GM23338 (cell line): ENCODE measurements around the gene CCDC149. TPM values are rescaled to one million over a fixed set of nuclear protein-coding genes. Genes with fewer than 3 reads are reported as not detected.

Source experiments
- ATAC-seq: fragments of 200-7000 bp; cut with Tn5 transposase; 3 replicates; pipeline ENCODE4 v1.9.1; 2020
- DNase-seq: peaks from one replicate; pipeline ENCODE4 v3.0.0-alpha.2; 2015; ENCODE audit warnings: low spot score
- H2AFZ ChIP-seq: fragments of 200-600 bp; sonication (generic); 2 replicates; pipeline ENCODE4 v1.8.0; 2016; ENCODE audit warnings: antibody characterized with exemption, mild to moderate bottlenecking, moderate library complexity
- H3F3A ChIP-seq: fragments of 200-600 bp; sonication (generic); replicated peaks from 2 replicates; pipeline ENCODE4 v1.8.0; 2017; ENCODE audit warnings: antibody characterized with exemption, mixed run types, low read depth
- H3K27ac ChIP-seq: fragments of 200-600 bp; sonication (generic); 2 replicates; pipeline ENCODE4 v1.6.1; 2016; ENCODE audit warnings: low read depth
- H3K27me3 ChIP-seq: fragments of 200-600 bp; sonication (generic); 2 replicates; pipeline ENCODE4 v1.8.0; 2016; ENCODE audit warnings: mild to moderate bottlenecking, mixed run types, moderate library complexity; ENCODE audit not compliant: insufficient read depth
- H3K36me3 ChIP-seq: fragments of 200-600 bp; sonication (generic); 2 replicates; pipeline ENCODE4 v1.8.0; 2016; ENCODE audit warnings: mild to moderate bottlenecking; ENCODE audit not compliant: insufficient read depth
- H3K4me1 ChIP-seq: fragments of 200-600 bp; sonication (generic); 2 replicates; pipeline ENCODE4 v1.8.0; 2016; ENCODE audit warnings: mild to moderate bottlenecking, moderate library complexity; ENCODE audit not compliant: insufficient read depth
- H3K4me2 ChIP-seq: fragments of 200-600 bp; sonication (generic); 2 replicates; pipeline ENCODE4 v1.7.1; 2017; ENCODE audit warnings: mixed run types
- H3K4me3 ChIP-seq: fragments of 200-600 bp; sonication (generic); 2 replicates; pipeline ENCODE4 v1.6.1; 2016; ENCODE audit warnings: mixed run types
- H3K79me2 ChIP-seq: fragments of 200-600 bp; sonication (generic); replicated peaks from 2 replicates; pipeline ENCODE4 v1.8.0; 2017; ENCODE audit warnings: mild to moderate bottlenecking; ENCODE audit not compliant: insufficient read depth
- H3K9me2 ChIP-seq: fragments of 200-600 bp; sonication (generic); 2 replicates; pipeline ENCODE4 v1.8.0; 2017; ENCODE audit not compliant: insufficient read depth
- H4K20me1 ChIP-seq: fragments of 200-600 bp; sonication (generic); replicated peaks from 2 replicates; pipeline ENCODE4 v1.8.0; 2017; ENCODE audit warnings: mild to moderate bottlenecking; ENCODE audit not compliant: insufficient read depth
- H3K27ac Mint-ChIP-seq: 2 replicates; pipeline ENCODE4 v1.8.0; 2020; ENCODE audit warnings: inconsistent platforms, mild to moderate bottlenecking, moderate library complexity, mixed read lengths
- H3K27me3 Mint-ChIP-seq: 3 replicates; pipeline ENCODE4 v1.8.0; 2022; ENCODE audit warnings: low read depth, mild to moderate bottlenecking, moderate library complexity, mixed read lengths, inconsistent platforms; ENCODE audit not compliant: insufficient read depth, poor library complexity
- H3K36me3 Mint-ChIP-seq: 3 replicates; pipeline ENCODE4 v1.8.0; 2021; ENCODE audit warnings: low read depth, mild to moderate bottlenecking, inconsistent platforms, moderate library complexity, mixed read lengths
- H3K4me1 Mint-ChIP-seq: 3 replicates; pipeline ENCODE4 v1.8.0; 2020; ENCODE audit warnings: mild to moderate bottlenecking, inconsistent platforms, mixed read lengths
- H3K4me3 Mint-ChIP-seq: 3 replicates; pipeline ENCODE4 v1.8.0; 2021; ENCODE audit warnings: moderate library complexity, mild to moderate bottlenecking, inconsistent platforms, mixed read lengths
- H3K9me3 Mint-ChIP-seq: 3 replicates; pipeline ENCODE4 v1.8.0; 2020; ENCODE audit warnings: moderate library complexity, mild to moderate bottlenecking, inconsistent platforms, mixed read lengths
- CREB1 ChIP-seq: fragments of 250-450 bp; sonication (Bioruptor Pico); IDR thresholded peaks from 2 replicates; pipeline ENCODE4 v1.5.0; 2020; ENCODE audit warnings: low read depth, mild to moderate bottlenecking, moderate library complexity
- EZH2 ChIP-seq: fragments of 200-600 bp; sonication (generic); IDR thresholded peaks from one replicate; pipeline ENCODE4 v1.8.0; 2017; ENCODE audit warnings: antibody characterized with exemption, mild to moderate bottlenecking, low read depth; ENCODE audit not compliant: unreplicated experiment
- EZH2phosphoT487 ChIP-seq: fragments of 200-600 bp; sonication (generic); IDR thresholded peaks from one replicate; pipeline ENCODE4 v1.8.1; 2018; ENCODE audit warnings: antibody characterized with exemption; ENCODE audit not compliant: unreplicated experiment
- JUNB ChIP-seq: IDR thresholded peaks from one replicate; pipeline ENCODE4 v1.6.1; 2016; ENCODE audit warnings: antibody characterized with exemption; ENCODE audit not compliant: unreplicated experiment
- NANOG ChIP-seq: IDR thresholded peaks from 2 replicates; pipeline ENCODE4 v1.6.1; 2016; ENCODE audit warnings: antibody characterized with exemption, borderline replicate concordance
- POLR2AphosphoS5 ChIP-seq: IDR thresholded peaks from 2 replicates; pipeline ENCODE4 v1.6.1; 2016; ENCODE audit warnings: antibody characterized with exemption, low read depth
- STAT1 ChIP-seq: IDR thresholded peaks from one replicate; pipeline ENCODE4 v1.6.1; 2016; ENCODE audit warnings: antibody characterized with exemption; ENCODE audit not compliant: unreplicated experiment
- ZNF114 ChIP-seq: fragments of 250-450 bp; sonication (Bioruptor Pico); IDR thresholded peaks from 2 replicates; pipeline ENCODE4 v1.5.0; 2020; ENCODE audit warnings: mild to moderate bottlenecking, moderate library complexity
- ZNF331 ChIP-seq: fragments of 250-450 bp; sonication (Bioruptor Pico); IDR thresholded peaks from 2 replicates; pipeline ENCODE4 v1.5.0; 2020; ENCODE audit warnings: low read depth, mild to moderate bottlenecking, moderate library complexity
- polyA plus RNA-seq: library from polyadenylated mRNA; unstranded; fragments of >200 nt; fragmentation: Nextera tagmentation; extraction: Ambion mirVana; gene quantifications from 2 replicates; pipeline ENCODE4 v1.2.1, GENCODE V29; 2016
- total RNA-seq: library from RNA; depleted of rRNA; stranded (reverse); fragments of >200 nt; shearing (Covaris generic); gene quantifications from 2 replicates; pipeline ENCODE4 v1.2.3, GENCODE V29; 2014
- TF ChIP-seq, protein P1 (sequence below), 2 experiments: fragments of 200-600 bp in 1 of 2; sonication (generic) in 1 of 2; conservative IDR thresholded peaks; 2 replicates each; pipeline versions ENCODE4 v1.5.1 to v1.6.1; 2016 to 2017; ENCODE audit warnings: antibody characterized with exemption in 2 of 2, low read depth in 2 of 2, mild to moderate bottlenecking in 2 of 2, moderate library complexity in 1 of 2
- TF ChIP-seq, protein P2 (sequence below): fragments of 250-450 bp; sonication (Bioruptor Pico); IDR thresholded peaks from 2 replicates; pipeline ENCODE4 v1.5.0; 2020; ENCODE audit warnings: mild to moderate bottlenecking, moderate library complexity
- TF ChIP-seq, protein P3 (sequence below): IDR thresholded peaks from 2 replicates; pipeline ENCODE4 v1.6.1; 2016; ENCODE audit warnings: antibody characterized with exemption
- TF ChIP-seq, protein P4 (sequence below): IDR thresholded peaks from one replicate; pipeline ENCODE4 v1.6.1; 2018; ENCODE audit warnings: antibody characterized with exemption; ENCODE audit not compliant: unreplicated experiment

CCDC149 gene
- total and polyA plus RNA-seq, 2 experiments from 2014 or later = 2.6 to 6.4 TPM

DNA sequence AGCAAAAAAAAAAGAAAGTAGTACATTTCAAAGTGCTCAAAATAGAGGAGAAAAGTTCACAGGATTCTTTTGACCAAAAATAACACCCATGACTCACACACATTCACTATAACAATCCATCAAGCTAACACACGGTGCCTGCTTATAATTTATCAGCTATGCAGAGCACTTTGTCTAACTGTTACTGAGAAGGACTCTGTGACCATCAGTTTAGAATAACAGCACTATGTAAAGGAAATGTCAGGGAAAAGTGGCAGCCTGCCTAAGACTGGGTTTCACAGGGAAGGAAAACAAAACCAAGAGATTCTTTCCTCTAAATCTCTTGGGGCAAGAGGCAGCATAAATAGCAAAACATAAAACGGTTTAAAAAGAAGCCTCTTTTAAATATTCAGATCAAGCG, 54.8 kb downstream of the CCDC149 start:
- Histone ChIP-seq H3K27me3 (no peaks in the 10 kb centered on the region), H2AFZ (no peak overlapping the region), H4K20me1 (0 out of 2 replicates have a peak, but pooled peaks cover 2% of the 10 kb centered on the region), H3K4me3 (no peak overlapping the region), H3K4me1 (no peaks in the 10 kb centered on the region), H3K9me2 (no peaks in the 10 kb centered on the region; the same call in 1 of the 2 replicates), H3K36me3 (peaks cover 4% of the 10 kb centered on the region; the same call in 1 of the 2 replicates), H3K27ac (no peak overlapping the region), H3K79me2 (no peaks in the 10 kb centered on the region), H3K4me2 (no peak overlapping the region), H3F3A (no peaks in the 10 kb centered on the region)
- ATAC-seq = no peak
- no peak for DNase-seq
- Mint-ChIP-seq H3K9me3 (peaks cover 17% of the 10 kb centered on the region), H3K27ac (no peak overlapping the region), H3K4me3 (no peak overlapping the region), H3K36me3 (peaks cover 17% of the 10 kb centered on the region; the same call in 2 of the 3 replicates), H3K27me3 (peaks cover 4% of the 10 kb centered on the region), H3K4me1 (peaks cover 11% of the 10 kb centered on the region; the same call in 1 of the 3 replicates)
- TF ChIP-seq EZH2phosphoT487 (no peak), CREB1 (no peak), JUNB (no peak), STAT1 (no peak), EZH2 (no peak), NANOG (no peak), ZNF114 (no peak), ZNF331 (CRISPR knock-in tag) (no peak), POLR2AphosphoS5 (no peak)
- TF ChIP-seq, protein P1, sequence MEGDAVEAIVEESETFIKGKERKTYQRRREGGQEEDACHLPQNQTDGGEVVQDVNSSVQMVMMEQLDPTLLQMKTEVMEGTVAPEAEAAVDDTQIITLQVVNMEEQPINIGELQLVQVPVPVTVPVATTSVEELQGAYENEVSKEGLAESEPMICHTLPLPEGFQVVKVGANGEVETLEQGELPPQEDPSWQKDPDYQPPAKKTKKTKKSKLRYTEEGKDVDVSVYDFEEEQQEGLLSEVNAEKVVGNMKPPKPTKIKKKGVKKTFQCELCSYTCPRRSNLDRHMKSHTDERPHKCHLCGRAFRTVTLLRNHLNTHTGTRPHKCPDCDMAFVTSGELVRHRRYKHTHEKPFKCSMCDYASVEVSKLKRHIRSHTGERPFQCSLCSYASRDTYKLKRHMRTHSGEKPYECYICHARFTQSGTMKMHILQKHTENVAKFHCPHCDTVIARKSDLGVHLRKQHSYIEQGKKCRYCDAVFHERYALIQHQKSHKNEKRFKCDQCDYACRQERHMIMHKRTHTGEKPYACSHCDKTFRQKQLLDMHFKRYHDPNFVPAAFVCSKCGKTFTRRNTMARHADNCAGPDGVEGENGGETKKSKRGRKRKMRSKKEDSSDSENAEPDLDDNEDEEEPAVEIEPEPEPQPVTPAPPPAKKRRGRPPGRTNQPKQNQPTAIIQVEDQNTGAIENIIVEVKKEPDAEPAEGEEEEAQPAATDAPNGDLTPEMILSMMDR (conservative IDR thresholded peaks at IDR 0.05; ENCODE audit: low read depth in 2 of 2) = no peak
- TF ChIP-seq, protein P2, sequence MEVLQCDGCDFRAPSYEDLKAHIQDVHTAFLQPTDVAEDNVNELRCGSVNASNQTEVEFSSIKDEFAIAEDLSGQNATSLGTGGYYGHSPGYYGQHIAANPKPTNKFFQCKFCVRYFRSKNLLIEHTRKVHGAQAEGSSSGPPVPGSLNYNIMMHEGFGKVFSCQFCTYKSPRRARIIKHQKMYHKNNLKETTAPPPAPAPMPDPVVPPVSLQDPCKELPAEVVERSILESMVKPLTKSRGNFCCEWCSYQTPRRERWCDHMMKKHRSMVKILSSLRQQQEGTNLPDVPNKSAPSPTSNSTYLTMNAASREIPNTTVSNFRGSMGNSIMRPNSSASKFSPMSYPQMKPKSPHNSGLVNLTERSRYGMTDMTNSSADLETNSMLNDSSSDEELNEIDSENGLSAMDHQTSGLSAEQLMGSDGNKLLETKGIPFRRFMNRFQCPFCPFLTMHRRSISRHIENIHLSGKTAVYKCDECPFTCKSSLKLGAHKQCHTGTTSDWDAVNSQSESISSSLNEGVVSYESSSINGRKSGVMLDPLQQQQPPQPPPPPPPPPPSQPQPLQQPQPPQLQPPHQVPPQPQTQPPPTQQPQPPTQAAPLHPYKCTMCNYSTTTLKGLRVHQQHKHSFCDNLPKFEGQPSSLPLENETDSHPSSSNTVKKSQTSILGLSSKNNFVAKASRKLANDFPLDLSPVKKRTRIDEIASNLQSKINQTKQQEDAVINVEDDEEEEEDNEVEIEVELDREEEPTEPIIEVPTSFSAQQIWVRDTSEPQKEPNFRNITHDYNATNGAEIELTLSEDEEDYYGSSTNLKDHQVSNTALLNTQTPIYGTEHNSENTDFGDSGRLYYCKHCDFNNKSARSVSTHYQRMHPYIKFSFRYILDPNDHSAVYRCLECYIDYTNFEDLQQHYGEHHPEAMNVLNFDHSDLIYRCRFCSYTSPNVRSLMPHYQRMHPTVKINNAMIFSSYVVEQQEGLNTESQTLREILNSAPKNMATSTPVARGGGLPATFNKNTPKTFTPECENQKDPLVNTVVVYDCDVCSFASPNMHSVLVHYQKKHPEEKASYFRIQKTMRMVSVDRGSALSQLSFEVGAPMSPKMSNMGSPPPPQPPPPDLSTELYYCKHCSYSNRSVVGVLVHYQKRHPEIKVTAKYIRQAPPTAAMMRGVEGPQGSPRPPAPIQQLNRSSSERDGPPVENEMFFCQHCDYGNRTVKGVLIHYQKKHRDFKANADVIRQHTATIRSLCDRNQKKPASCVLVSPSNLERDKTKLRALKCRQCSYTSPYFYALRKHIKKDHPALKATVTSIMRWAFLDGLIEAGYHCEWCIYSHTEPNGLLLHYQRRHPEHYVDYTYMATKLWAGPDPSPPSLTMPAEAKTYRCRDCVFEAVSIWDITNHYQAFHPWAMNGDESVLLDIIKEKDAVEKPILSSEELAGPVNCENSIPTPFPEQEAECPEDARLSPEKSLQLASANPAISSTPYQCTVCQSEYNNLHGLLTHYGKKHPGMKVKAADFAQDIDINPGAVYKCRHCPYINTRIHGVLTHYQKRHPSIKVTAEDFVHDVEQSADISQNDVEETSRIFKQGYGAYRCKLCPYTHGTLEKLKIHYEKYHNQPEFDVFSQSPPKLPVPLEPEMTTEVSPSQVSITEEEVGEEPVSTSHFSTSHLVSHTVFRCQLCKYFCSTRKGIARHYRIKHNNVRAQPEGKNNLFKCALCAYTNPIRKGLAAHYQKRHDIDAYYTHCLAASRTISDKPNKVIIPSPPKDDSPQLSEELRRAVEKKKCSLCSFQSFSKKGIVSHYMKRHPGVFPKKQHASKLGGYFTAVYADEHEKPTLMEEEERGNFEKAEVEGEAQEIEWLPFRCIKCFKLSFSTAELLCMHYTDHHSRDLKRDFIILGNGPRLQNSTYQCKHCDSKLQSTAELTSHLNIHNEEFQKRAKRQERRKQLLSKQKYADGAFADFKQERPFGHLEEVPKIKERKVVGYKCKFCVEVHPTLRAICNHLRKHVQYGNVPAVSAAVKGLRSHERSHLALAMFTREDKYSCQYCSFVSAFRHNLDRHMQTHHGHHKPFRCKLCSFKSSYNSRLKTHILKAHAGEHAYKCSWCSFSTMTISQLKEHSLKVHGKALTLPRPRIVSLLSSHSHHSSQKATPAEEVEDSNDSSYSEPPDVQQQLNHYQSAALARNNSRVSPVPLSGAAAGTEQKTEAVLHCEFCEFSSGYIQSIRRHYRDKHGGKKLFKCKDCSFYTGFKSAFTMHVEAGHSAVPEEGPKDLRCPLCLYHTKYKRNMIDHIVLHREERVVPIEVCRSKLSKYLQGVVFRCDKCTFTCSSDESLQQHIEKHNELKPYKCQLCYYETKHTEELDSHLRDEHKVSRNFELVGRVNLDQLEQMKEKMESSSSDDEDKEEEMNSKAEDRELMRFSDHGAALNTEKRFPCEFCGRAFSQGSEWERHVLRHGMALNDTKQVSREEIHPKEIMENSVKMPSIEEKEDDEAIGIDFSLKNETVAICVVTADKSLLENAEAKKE (CRISPR knock-in tag) = no peak
- TF ChIP-seq, protein P3, sequence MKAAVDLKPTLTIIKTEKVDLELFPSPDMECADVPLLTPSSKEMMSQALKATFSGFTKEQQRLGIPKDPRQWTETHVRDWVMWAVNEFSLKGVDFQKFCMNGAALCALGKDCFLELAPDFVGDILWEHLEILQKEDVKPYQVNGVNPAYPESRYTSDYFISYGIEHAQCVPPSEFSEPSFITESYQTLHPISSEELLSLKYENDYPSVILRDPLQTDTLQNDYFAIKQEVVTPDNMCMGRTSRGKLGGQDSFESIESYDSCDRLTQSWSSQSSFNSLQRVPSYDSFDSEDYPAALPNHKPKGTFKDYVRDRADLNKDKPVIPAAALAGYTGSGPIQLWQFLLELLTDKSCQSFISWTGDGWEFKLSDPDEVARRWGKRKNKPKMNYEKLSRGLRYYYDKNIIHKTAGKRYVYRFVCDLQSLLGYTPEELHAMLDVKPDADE = no peak
- TF ChIP-seq, protein P4, sequence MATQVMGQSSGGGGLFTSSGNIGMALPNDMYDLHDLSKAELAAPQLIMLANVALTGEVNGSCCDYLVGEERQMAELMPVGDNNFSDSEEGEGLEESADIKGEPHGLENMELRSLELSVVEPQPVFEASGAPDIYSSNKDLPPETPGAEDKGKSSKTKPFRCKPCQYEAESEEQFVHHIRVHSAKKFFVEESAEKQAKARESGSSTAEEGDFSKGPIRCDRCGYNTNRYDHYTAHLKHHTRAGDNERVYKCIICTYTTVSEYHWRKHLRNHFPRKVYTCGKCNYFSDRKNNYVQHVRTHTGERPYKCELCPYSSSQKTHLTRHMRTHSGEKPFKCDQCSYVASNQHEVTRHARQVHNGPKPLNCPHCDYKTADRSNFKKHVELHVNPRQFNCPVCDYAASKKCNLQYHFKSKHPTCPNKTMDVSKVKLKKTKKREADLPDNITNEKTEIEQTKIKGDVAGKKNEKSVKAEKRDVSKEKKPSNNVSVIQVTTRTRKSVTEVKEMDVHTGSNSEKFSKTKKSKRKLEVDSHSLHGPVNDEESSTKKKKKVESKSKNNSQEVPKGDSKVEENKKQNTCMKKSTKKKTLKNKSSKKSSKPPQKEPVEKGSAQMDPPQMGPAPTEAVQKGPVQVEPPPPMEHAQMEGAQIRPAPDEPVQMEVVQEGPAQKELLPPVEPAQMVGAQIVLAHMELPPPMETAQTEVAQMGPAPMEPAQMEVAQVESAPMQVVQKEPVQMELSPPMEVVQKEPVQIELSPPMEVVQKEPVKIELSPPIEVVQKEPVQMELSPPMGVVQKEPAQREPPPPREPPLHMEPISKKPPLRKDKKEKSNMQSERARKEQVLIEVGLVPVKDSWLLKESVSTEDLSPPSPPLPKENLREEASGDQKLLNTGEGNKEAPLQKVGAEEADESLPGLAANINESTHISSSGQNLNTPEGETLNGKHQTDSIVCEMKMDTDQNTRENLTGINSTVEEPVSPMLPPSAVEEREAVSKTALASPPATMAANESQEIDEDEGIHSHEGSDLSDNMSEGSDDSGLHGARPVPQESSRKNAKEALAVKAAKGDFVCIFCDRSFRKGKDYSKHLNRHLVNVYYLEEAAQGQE = no peak
